Measurements from ENCODE around the gene TRIM2.

DNA sequence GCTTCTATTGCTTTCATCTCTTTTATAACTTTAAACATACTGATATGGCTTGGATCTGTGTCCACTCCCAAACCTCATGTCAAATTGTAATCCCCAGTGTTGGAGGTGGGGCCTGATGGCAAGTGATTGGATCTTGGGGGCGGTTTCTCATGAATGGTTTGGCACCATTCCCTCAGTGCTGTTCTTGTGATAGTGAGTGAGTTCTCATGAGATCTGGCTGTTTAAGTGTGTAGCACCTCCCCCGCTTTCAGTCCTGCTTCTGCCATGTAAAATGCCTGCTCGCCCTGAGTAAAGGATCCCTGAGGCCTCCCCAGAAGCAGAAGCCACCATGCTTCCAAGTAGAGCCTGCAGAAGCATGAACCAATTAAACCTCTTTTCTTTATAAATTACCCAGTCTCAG lies 157.9 kb downstream of the TRIM2 start:
- TF ChIP-seq CTCF (IDR thresholded peaks at IDR 0.05; ENCODE audit: insufficient read depth, low read depth, low read length) (no peak), EZH2 (IDR thresholded peaks at IDR 0.05; ENCODE audit: insufficient read depth, low read length) (no peak)

All from astrocyte (in vitro differentiated cells and primary cell).